ENCODE data around the gene RAB35. TPM values are rescaled to one million over a fixed set of nuclear protein-coding genes. Genes with fewer than 3 reads are reported as not detected.

The RAB35 gene
- 32.6 and 40.3 TPM in 2 replicates for total RNA-seq

DNA sequence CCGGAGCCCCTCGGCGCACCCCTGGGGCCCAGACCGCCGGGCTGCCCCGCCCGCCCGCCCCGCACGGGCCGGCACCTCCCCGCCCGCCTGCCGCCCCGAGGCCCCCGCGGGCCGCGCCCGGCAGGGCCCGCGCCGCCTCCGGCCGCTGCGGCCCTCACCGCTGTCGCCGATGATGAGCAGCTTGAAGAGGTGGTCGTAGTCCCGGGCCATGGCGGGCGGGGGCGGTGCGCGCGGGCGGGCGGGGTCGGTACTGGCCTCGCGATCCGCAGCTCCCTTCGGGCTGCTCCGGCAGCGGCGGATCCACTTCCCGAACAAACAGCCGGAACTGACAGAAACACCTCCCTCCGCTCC lies at the start of gene RAB35:
Gene RAB35 (minus strand): TSS at position 313 of the 351 bp plus-strand sequence. CDS start 103 bp downstream, at position 210.

Small RNAs within 50 kb of the gene (small RNA-seq; reads per million reads assigned to genes)
- gene AC004812.1, result not detected
- gene MIR4498, result not detected

Other genes with a start within 250 kb of the RAB35 start
- 30.6 and 56.0 TPM in 2 replicates for gene CIT, start 239.4 kb downstream of the RAB35 start, total RNA-seq
- not detected in 2 replicates for gene BICDL1, start 127.5 kb downstream of the RAB35 start, total RNA-seq
- 151 and 159 TPM in 2 replicates for gene GCN1, start 78.0 kb upstream of the RAB35 start, total RNA-seq
- gene RPLP0, start 84.4 kb upstream of the RAB35 start, total RNA-seq, result 2,828 and 2,944 TPM in 2 replicates
- 161 and 205 TPM in 2 replicates for gene PXN, start 149.0 kb upstream of the RAB35 start, total RNA-seq
- gene RNU4-2, start 175.2 kb upstream of the RAB35 start, total RNA-seq, result under 0.01 TPM in 2 replicates
- under 0.01 TPM in 2 replicates for gene RNU4-1, start 176.5 kb upstream of the RAB35 start, total RNA-seq
- 0.27 and 0.50 TPM in 2 replicates for gene SIRT4, start 185.6 kb upstream of the RAB35 start, total RNA-seq
- gene PLA2G1B, start 211.0 kb upstream of the RAB35 start, total RNA-seq, result not detected in 2 replicates